Fibroblast of gingiva (primary cell): ENCODE results near the gene PRICKLE1.
A peak's percentile ranks its signal among the peaks of the same experiment; 100 is the strongest.

ENCODE experiments used
- DNase-seq: peaks from one replicate; pipeline ENCODE4 v3.0.0-alpha.2; 2011; ENCODE audit warnings: low read depth

PRICKLE1 gene

DNA sequence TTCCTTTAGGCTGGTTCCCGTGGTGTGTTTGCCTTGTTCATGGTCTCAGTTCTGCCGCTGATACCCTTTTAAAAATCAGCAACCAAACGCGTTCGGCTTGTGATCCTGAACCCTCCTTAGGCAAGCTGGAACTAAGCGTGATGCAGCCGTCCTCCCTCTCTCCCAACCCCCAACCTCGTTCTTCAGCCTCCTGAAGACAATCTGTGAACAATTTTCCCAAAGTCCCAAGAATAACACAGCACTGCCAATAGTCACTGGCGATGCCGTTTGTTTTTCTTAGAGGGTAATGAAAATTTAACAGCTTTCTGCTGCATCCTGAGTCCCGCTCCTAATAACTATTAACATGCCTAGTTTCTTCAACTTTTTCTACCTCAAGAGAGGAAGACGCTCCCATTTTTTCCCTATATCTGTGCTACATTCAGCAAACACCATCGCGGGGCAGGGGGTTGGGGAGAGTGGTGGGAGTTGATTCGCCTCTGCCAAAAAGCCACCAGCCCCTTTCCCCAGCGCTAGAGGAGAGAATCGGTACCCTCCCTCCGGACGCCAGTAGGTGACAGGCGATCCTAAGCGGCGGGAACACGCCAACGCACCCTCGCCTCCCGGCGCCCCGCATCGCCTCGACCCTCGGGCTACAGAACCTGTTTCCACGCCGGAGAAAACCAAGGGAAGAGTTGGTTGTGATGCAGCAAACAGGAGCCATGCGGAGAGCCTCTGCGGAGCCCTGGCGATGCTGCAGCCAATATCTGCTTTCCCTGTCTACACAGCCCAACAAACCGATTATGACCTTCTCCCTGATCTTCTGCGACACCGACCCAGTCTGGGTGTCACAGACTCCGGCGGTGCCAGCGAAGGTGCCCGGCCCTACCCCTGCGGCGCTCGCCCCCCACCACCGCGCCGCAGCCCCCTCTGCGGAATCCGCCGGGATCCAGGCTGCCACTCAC, 752 bp downstream of the PRICKLE1 start:
- no peak for DNase-seq

DNA sequence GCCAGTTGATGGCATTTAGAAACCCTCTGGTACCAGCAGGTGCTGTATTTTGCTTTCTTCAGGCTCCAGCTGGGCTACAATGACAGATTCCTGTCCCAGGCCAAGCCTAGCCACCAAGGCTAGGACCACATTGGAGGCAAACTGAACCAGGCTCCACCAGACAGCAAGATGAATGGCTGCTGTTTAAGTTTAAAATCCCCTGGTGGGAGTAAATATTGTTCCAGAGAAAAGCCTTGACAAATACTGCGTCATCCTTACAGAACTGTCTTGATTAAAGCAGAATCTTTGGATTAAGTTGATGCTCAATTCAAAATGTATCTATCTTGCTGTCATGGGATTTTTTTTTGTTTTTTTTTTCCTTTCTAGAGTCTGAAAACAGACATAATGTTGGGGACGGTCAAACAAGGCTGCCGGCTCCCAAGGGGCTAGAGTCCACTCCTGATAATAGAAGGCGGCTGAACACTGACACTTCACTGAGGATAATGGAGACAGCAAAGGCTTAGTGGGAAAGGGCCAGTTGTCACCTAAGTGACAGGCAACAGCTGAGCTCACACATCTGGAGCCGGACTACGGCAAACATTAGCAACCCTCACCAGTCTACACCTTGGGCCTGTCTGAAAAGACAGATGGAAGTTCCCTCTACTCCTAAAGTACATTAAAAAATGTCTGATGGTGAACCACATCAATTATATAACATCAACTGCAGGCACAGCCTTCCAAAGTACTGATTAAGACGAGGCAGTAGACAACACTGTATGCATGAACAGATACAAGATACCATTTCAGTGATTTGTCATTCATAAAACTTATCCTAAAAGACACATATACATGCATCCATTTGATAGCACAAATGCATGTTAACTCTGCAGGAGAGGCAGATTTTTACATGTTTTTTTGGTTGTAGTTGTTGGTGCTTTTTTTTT, 1.7 kb downstream of the PRICKLE1 start:
- no peak for DNase-seq

DNA sequence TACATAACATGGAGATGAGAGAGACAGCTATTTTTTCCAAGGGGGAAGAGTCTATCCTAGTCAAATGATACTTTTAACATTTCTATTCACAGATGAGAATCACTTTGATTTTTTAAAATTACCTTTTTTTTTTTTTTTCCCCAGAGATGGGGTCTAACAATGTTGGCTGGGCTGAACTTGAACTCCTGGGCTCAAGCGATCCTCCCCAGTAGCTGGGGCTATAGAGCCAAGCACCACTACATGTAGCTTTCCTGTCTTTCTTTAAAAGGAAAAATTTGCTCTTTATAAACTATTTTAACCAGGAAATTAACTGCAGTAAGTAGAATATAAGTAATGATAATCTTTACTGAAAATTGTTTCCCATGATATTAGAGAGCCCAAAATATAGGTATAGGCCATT, 3.3 kb downstream of the PRICKLE1 start:
- no peak for DNase-seq

DNA sequence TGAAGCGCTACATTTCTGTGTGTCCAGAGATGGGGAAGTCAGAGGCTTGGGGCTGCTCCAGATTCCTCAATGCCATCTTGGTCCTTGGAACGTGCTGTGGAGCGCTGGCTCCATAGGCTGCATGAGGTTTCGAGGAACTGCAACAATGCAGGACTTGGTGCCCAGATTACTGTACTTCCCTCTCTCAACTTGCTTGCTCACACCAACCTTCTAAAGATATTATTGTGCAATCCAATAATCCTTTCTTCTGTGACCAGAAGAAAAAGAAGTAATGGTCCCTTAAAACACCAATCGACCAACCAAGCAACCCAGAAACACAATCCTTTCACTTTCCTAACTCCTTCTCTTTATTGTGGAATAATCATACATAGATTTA, 3.7 kb downstream of the PRICKLE1 start:
- peak; percentile 34 for DNase-seq

GRCh38 chr12:42585154-42585840, 4.2 kb downstream of the PRICKLE1 start:
- no peak for DNase-seq

- DNase-seq = peak; percentile 53
These were observed 4.9 kb downstream of the PRICKLE1 start for GRCh38 chr12:42584651-42585111.

GRCh38 chr12:42583016-42583415, 6.5 kb downstream of the PRICKLE1 start:
- DNase-seq = no peak

- DNase-seq = no peak
These were observed 7.0 kb downstream of the PRICKLE1 start for GRCh38 chr12:42582498-42582897.

- DNase-seq = peak; percentile 28
These were observed 7.5 kb downstream of the PRICKLE1 start for GRCh38 chr12:42582050-42582449.

DNA sequence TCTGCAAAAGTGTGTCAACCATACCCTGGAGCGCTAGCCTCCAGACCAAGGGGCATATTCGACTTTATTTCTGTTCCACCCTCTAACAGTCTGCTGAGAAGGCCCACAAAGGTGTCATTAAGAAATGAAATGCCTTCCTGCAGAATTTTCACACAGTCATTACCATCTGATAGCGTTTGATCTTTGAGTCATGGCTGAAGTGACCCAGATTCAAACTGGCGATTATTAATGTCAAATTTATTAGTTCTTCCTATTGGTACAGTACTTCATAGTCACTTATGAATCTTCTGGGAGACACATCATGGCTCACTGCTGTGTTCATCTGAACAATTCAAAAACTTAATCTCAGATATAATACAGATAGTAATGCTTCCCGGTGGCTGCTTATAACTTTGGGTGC, 13.2 kb downstream of the PRICKLE1 start:
- no peak for DNase-seq

DNA sequence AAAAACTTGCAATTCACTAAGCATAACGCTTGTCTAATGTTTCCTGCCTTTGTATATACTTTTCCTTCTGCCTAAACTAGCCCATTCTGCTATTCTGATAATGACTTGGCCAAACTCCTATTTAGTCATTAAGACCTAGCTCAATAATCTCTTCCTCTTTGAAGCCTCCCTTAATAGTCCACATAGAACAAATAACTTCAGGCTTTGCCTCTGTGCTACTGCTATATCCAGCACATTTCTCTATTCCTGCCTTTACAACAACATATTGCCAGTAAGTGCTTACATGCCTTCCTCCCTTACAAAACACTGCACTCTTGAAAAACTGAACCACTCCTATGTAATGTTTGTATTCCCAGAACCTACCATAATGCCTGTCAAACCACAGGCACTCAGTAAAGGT, 13.8 kb downstream of the PRICKLE1 start:
- DNase-seq = no peak

GRCh38 chr12:42574851-42575266, 14.7 kb downstream of the PRICKLE1 start:
- DNase-seq = peak; percentile 59

- DNase-seq = no peak
These were observed 18.1 kb downstream of the PRICKLE1 start for GRCh38 chr12:42571327-42572009.

- DNase-seq = no peak
These were observed 19.5 kb downstream of the PRICKLE1 start for GRCh38 chr12:42570076-42570475.

GRCh38 chr12:42568952-42569915, 20.3 kb downstream of the PRICKLE1 start:
- DNase-seq = peak; percentile 70

- DNase-seq = no peak
These were observed 23.9 kb downstream of the PRICKLE1 start for GRCh38 chr12:42565633-42566032.

DNA sequence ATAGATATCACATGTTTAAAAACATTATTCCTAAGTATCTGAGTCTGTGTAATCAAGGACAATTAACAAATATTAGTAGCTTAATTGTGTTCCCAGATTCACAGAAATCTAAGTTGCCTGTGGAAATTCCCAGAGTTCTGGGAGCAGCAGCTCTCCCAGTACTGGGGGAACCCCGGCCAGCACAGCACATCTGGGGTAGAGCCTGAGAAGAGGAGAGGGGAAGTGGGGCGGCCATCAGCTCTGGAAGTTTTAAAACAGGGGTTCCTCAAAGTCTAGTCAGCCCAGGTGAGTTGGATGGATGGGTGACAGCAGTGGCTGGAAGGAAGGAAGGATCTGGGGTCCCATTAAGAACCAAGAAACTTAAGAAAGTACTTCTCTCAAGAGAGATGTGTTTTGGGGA, 24.6 kb downstream of the PRICKLE1 start:
- no peak for DNase-seq

GRCh38 chr12:42564556-42564955, 25.0 kb downstream of the PRICKLE1 start:
- peak; percentile 87 for DNase-seq

DNA sequence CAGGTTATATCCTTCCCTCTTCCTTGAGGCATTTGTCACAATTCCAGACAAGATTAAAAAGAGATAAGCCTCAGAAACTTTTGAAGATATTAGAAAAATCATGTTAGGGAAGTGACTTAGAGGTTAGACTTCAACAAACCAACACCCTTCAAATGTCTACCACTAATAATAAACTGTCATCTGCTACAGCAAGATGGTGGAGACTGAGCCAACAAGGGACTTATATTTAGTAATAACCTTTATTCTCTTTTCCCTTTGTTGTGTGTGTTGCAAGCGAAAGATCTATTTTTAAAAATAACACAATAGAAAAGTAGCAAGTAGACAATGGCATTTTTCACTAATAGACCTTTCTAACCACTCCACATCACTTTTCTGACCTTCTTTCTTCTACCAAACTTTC, 28.6 kb downstream of the PRICKLE1 start:
- no peak for DNase-seq

DNA sequence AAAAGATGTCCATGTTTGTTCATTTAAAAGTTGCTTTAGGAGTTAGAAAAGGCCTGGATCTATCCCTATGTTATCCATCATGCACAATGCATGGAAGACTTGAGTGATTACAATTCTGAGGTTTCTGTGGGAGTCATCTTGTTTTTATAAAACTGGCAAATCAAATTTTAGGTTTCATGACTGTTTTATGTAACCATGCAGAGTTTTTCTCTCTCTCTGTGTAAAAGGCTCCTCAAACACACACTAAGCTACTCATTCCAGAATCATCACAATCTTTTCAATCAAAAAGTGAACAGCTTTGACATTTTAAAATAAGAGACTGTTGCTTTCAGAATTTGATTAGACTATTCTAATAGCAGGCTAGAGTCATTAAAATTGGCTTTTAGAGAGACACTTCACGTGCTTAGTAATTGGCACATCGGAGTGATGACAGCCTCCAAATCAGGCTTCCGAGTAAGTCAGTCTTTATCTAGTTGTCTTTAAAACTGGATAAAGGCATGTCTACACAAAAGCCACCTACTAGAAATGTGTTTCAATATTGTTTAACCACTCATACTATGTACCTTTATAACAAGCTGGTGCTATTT, 31.9 kb downstream of the PRICKLE1 start:
- DNase-seq = no peak
